Neural cell (in vitro differentiated cells): ENCODE data around the gene AFAP1. TPM values are rescaled to one million over a fixed set of nuclear protein-coding genes. Genes with fewer than 3 reads are reported as not detected.

Experiments used
- H2AFZ ChIP-seq: fragments of 200-600, 300-800 bp; sonication (generic), shearing (Covaris generic); 2 replicates; pipeline ENCODE4 v1.6.0; 2014; ENCODE audit warnings: low read depth, mild to moderate bottlenecking, antibody characterized with exemption, low read length, moderate library complexity
- H3F3A ChIP-seq: fragments of 200-600 bp; shearing (Covaris generic); 2 replicates; pipeline ENCODE4 v1.6.1; 2016; ENCODE audit warnings: mild to moderate bottlenecking, moderate library complexity, mixed read lengths, antibody characterized with exemption, low read length; ENCODE audit not compliant: insufficient read depth, poor library complexity, severe bottlenecking
- H3K27ac ChIP-seq: fragments of 200-600, 300-800 bp; sonication (generic), shearing (Covaris generic); 2 replicates; pipeline ENCODE4 v1.5.1; 2014; ENCODE audit warnings: mild to moderate bottlenecking, low read length, moderate library complexity
- H3K27me3 ChIP-seq: fragments of 300-800, 200-600 bp; sonication (generic), shearing (Covaris generic); 2 replicates; pipeline ENCODE4 v1.6.0; 2014; ENCODE audit warnings: mild to moderate bottlenecking, low read depth, low read length, moderate library complexity; ENCODE audit not compliant: insufficient read depth
- H3K36me3 ChIP-seq: fragments of 300-800, 200-600 bp; sonication (generic), shearing (Covaris generic); 2 replicates; pipeline ENCODE4 v1.5.1; 2014; ENCODE audit warnings: mild to moderate bottlenecking, antibody characterized with exemption, low read length, moderate library complexity; ENCODE audit not compliant: insufficient read depth
- H3K4me2 ChIP-seq: fragments of 300-800, 200-600 bp; sonication (generic), shearing (Covaris generic); 2 replicates; pipeline ENCODE4 v1.6.0; 2014; ENCODE audit warnings: mild to moderate bottlenecking, low read length
- H3K4me3 ChIP-seq: fragments of 300-800, 200-600 bp; sonication (generic), shearing (Covaris generic); 2 replicates; pipeline ENCODE4 v1.5.1; 2014; ENCODE audit warnings: mild to moderate bottlenecking, low read length, moderate library complexity
- H3K79me2 ChIP-seq: fragments of 200-600 bp; shearing (Covaris generic); replicated peaks from 2 replicates; pipeline ENCODE4 v1.6.0; 2014; ENCODE audit warnings: mild to moderate bottlenecking, low read length, moderate library complexity; ENCODE audit not compliant: insufficient read depth
- H3K9ac ChIP-seq: fragments of 300-800, 200-600 bp; sonication (generic), shearing (Covaris generic); 2 replicates; pipeline ENCODE4 v1.6.1; 2016; ENCODE audit warnings: mild to moderate bottlenecking, low read length, mixed read lengths
- H3K9me2 ChIP-seq: fragments of 200-600 bp; shearing (Covaris generic); 2 replicates; pipeline ENCODE4 v1.6.1; 2016; ENCODE audit warnings: mild to moderate bottlenecking, low read length, mixed read lengths; ENCODE audit not compliant: insufficient read depth
- H3K9me3 ChIP-seq: fragments of 200-600, 300-800 bp; sonication (generic), shearing (Covaris generic); 2 replicates; pipeline ENCODE4 v1.6.1; 2016; ENCODE audit warnings: mild to moderate bottlenecking, mixed run types, low read length, moderate library complexity, mixed read lengths
- H4K20me1 ChIP-seq: fragments of 200-600 bp; shearing (Covaris generic); 2 replicates; pipeline ENCODE4 v1.6.1; 2016; ENCODE audit warnings: mild to moderate bottlenecking, mixed run types; ENCODE audit not compliant: insufficient read depth
- EP300 ChIP-seq: fragments of 450-650 bp; conservative IDR thresholded peaks from 2 replicates; pipeline ENCODE4 v1.6.1; 2014; ENCODE audit warnings: antibody characterized with exemption, mild to moderate bottlenecking, moderate library complexity; ENCODE audit not compliant: poor library complexity, severe bottlenecking
- EZH2 ChIP-seq: fragments of 200-600, 300-800 bp; shearing (Covaris generic), sonication (generic); IDR thresholded peaks from 2 replicates; pipeline ENCODE4 v1.6.1; 2014; ENCODE audit warnings: antibody characterized with exemption, low read length, borderline replicate concordance, mild to moderate bottlenecking; ENCODE audit not compliant: insufficient read depth, poor library complexity, severe bottlenecking
- MXI1 ChIP-seq: fragments of 450-650 bp; conservative IDR thresholded peaks from 2 replicates; pipeline ENCODE4 v1.6.1; 2014; ENCODE audit warnings: antibody characterized with exemption, mild to moderate bottlenecking; ENCODE audit not compliant: poor library complexity, severe bottlenecking
- POLR2AphosphoS5 ChIP-seq: IDR thresholded peaks from 2 replicates; pipeline ENCODE4 v1.6.1; 2012
- RAD21 ChIP-seq: fragments of 450-650 bp; conservative IDR thresholded peaks from 2 replicates; pipeline ENCODE4 v1.6.1; 2014; ENCODE audit warnings: antibody characterized with exemption, mild to moderate bottlenecking, moderate library complexity
- SMC3 ChIP-seq: fragments of 450-650 bp; conservative IDR thresholded peaks from 2 replicates; pipeline ENCODE4 v1.6.1; 2014; ENCODE audit warnings: antibody characterized with exemption, mild to moderate bottlenecking, moderate library complexity; ENCODE audit not compliant: poor library complexity
- TAF1 ChIP-seq: IDR thresholded peaks from 2 replicates; pipeline ENCODE4 v1.6.1; 2012; ENCODE audit warnings: low read depth
- polyA plus RNA-seq: library from polyadenylated mRNA; depleted of rRNA; stranded (reverse); fragments of >200 nt; gene quantifications from 2 replicates; pipeline ENCODE4 v1.2.3, GENCODE V29; 2014
- TF ChIP-seq, protein P1 (sequence below): fragments of 450-650 bp; IDR thresholded peaks from 2 replicates; pipeline ENCODE4 v1.5.1; 2014; ENCODE audit warnings: antibody characterized with exemption, mild to moderate bottlenecking, moderate library complexity; ENCODE audit not compliant: poor library complexity, severe bottlenecking
- TF ChIP-seq, protein P2 (sequence below): IDR thresholded peaks from 2 replicates; pipeline ENCODE4 v1.6.1; 2012; ENCODE audit warnings: borderline replicate concordance

AFAP1 gene
- polyA plus RNA-seq, 1 donor from 2014 or later, result 38.9 TPM

- Histone ChIP-seq H3K36me3 (peaks cover 4% of the 10 kb centered on the region), H3K9ac (no peak overlapping the region), H3K4me3 (no peak overlapping the region), H3K4me2 (no peak overlapping the region), H3K9me2 (no peaks in the 10 kb centered on the region), H3F3A (no peaks in the 10 kb centered on the region), H2AFZ (no peak overlapping the region), H4K20me1 (no peaks in the 10 kb centered on the region), H3K27me3 (no peaks in the 10 kb centered on the region), H3K9me3 (no peaks in the 10 kb centered on the region), H3K27ac (no peak overlapping the region), H3K79me2 (no peaks in the 10 kb centered on the region)
- no peak for TF ChIP-seq MXI1
- TF ChIP-seq, protein P1, sequence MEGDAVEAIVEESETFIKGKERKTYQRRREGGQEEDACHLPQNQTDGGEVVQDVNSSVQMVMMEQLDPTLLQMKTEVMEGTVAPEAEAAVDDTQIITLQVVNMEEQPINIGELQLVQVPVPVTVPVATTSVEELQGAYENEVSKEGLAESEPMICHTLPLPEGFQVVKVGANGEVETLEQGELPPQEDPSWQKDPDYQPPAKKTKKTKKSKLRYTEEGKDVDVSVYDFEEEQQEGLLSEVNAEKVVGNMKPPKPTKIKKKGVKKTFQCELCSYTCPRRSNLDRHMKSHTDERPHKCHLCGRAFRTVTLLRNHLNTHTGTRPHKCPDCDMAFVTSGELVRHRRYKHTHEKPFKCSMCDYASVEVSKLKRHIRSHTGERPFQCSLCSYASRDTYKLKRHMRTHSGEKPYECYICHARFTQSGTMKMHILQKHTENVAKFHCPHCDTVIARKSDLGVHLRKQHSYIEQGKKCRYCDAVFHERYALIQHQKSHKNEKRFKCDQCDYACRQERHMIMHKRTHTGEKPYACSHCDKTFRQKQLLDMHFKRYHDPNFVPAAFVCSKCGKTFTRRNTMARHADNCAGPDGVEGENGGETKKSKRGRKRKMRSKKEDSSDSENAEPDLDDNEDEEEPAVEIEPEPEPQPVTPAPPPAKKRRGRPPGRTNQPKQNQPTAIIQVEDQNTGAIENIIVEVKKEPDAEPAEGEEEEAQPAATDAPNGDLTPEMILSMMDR, result no peak
- TF ChIP-seq POLR2AphosphoS5, result no peak
- TF ChIP-seq, protein P2, sequence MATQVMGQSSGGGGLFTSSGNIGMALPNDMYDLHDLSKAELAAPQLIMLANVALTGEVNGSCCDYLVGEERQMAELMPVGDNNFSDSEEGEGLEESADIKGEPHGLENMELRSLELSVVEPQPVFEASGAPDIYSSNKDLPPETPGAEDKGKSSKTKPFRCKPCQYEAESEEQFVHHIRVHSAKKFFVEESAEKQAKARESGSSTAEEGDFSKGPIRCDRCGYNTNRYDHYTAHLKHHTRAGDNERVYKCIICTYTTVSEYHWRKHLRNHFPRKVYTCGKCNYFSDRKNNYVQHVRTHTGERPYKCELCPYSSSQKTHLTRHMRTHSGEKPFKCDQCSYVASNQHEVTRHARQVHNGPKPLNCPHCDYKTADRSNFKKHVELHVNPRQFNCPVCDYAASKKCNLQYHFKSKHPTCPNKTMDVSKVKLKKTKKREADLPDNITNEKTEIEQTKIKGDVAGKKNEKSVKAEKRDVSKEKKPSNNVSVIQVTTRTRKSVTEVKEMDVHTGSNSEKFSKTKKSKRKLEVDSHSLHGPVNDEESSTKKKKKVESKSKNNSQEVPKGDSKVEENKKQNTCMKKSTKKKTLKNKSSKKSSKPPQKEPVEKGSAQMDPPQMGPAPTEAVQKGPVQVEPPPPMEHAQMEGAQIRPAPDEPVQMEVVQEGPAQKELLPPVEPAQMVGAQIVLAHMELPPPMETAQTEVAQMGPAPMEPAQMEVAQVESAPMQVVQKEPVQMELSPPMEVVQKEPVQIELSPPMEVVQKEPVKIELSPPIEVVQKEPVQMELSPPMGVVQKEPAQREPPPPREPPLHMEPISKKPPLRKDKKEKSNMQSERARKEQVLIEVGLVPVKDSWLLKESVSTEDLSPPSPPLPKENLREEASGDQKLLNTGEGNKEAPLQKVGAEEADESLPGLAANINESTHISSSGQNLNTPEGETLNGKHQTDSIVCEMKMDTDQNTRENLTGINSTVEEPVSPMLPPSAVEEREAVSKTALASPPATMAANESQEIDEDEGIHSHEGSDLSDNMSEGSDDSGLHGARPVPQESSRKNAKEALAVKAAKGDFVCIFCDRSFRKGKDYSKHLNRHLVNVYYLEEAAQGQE, result no peak
- TF ChIP-seq TAF1, result no peak
- TF ChIP-seq EZH2, result no peak
- TF ChIP-seq SMC3, result no peak
- TF ChIP-seq EP300, result no peak
- no peak for TF ChIP-seq RAD21
Observed at GRCh38 chr4:7819446-7819845, 120.2 kb downstream of the AFAP1 start.

GRCh38 chr4:7818399-7818911 is 121.2 kb downstream of the AFAP1 start:
- no peak for TF ChIP-seq EZH2
- no peak for TF ChIP-seq EP300
- no peak for TF ChIP-seq RAD21
- no peak for TF ChIP-seq POLR2AphosphoS5
- TF ChIP-seq, protein P2, result no peak
- TF ChIP-seq, protein P1, result no peak
- TF ChIP-seq TAF1, result no peak
- no peak for TF ChIP-seq SMC3
- TF ChIP-seq MXI1, result no peak
- no peak overlapping the region for H2AFZ ChIP-seq
- H3K27me3 ChIP-seq, result no peaks in the 10 kb centered on the region
- no peaks in the 10 kb centered on the region for H3F3A ChIP-seq
- no peaks in the 10 kb centered on the region for H3K9me2 ChIP-seq
- no peak overlapping the region for H3K4me2 ChIP-seq
- H3K36me3 ChIP-seq, result peaks cover 4% of the 10 kb centered on the region
- H4K20me1 ChIP-seq, result no peaks in the 10 kb centered on the region
- H3K79me2 ChIP-seq, result no peaks in the 10 kb centered on the region
- H3K4me3 ChIP-seq, result no peak overlapping the region
- H3K27ac ChIP-seq, result no peak overlapping the region
- no peak overlapping the region for H3K9ac ChIP-seq
- H3K9me3 ChIP-seq, result no peaks in the 10 kb centered on the region
